K562 (cell line): ENCODE measurements around the gene RPS6KA2. TPM values are rescaled to one million over a fixed set of nuclear protein-coding genes. Genes with fewer than 3 reads are reported as not detected.

Source experiments
- ATAC-seq: fragments of 200-7000 bp; cut with Tn5 transposase; 3 replicates; pipeline ENCODE4 v1.9.1; 2020; ENCODE audit warnings: moderate library complexity
- BruUV-seq: library from RNA; stranded (reverse); fragments of 400-500 nt; replicated peaks from 2 replicates; lab custom pipeline; 2021; lab: Mats Ljungman, UMichigan
- CTCF ChIA-PET: fragments of 300-600 bp; formaldehyde crosslinking; extraction: SDS; loops from one replicate; lab custom pipeline; 2021; ENCODE audit warnings: low intra/inter-chr PET ratio; lab: Yijun Ruan, JAX
- POLR2A ChIA-PET: fragments of 300-600, 350-650 bp; sonication (Branson Sonifier 250); formaldehyde crosslinking; extraction: SDS; loops from one replicate; lab custom pipeline; 2021; ENCODE audit warnings: antibody characterized with exemption, inconsistent platforms; lab: Yijun Ruan, JAX
- DNase-seq, 4 experiments: peaks; one replicate each; pipeline versions ENCODE4 v3.0.0 to v3.0.0-alpha.2; 2011 to 2018; ENCODE audit warnings: low spot score in 3 of 4, mixed read lengths in 3 of 4; ENCODE audit errors: extremely low read depth in 1 of 4
- FAIRE-seq: peaks from 2 replicates; lab custom pipeline; 2011; peaks lifted over from hg19 to GRCh38; lab: Jason Lieb, UNC
- H2AFZ ChIP-seq: 2 replicates; pipeline ENCODE4 v1.6.0; 2011; ENCODE audit warnings: low read depth, low read length, control low read depth, inconsistent platforms
- H3K27ac ChIP-seq: fragments of 200-600 bp; 3 replicates; pipeline ENCODE4 v1.8.0; 2011; ENCODE audit warnings: low read depth, mild to moderate bottlenecking, control low read depth, inconsistent platforms, low read length, moderate library complexity, mixed read lengths; ENCODE audit errors: extremely low read depth
- H3K27me3 ChIP-seq, 2 experiments: fragments of 300-600 bp in 1 of 2; 2 replicates in 1 of 2; 3 replicates in 1 of 2; pipeline versions ENCODE4 v1.6.0 to v1.8.0; 2011; ENCODE audit warnings: inconsistent platforms in 2 of 2, low read length in 2 of 2, mild to moderate bottlenecking in 1 of 2, mixed read lengths in 1 of 2, moderate library complexity in 1 of 2; ENCODE audit not compliant: control insufficient read depth in 2 of 2, insufficient read depth in 2 of 2
- H3K36me3 ChIP-seq: fragments of 300-600 bp; 3 replicates; pipeline ENCODE4 v1.8.0; 2011; ENCODE audit warnings: mild to moderate bottlenecking, low read length, inconsistent platforms; ENCODE audit not compliant: control insufficient read depth, insufficient read depth
- H3K4me1 ChIP-seq, 2 experiments: fragments of 200-600 bp in 1 of 2; replicated peaks in 1 of 2; 2 replicates in 1 of 2; 3 replicates in 1 of 2; pipeline versions ENCODE4 v1.5.1 to v1.8.0; 2011; ENCODE audit warnings: inconsistent platforms in 2 of 2, low read length in 2 of 2, mild to moderate bottlenecking in 1 of 2, mixed read lengths in 1 of 2, moderate library complexity in 1 of 2; ENCODE audit not compliant: control insufficient read depth in 2 of 2, insufficient read depth in 2 of 2
- H3K4me2 ChIP-seq: 2 replicates; pipeline ENCODE4 v1.6.1; 2011; ENCODE audit warnings: low read length, control low read depth, inconsistent platforms, mixed read lengths; ENCODE audit not compliant: insufficient read depth
- H3K4me3 ChIP-seq: fragments of 200-600 bp; sonication (generic), shearing (Covaris generic); 2 replicates; pipeline ENCODE4 v1.5.1; 2016; ENCODE audit warnings: control low read depth, inconsistent platforms
- H3K79me2 ChIP-seq: fragments of 200-600 bp; 3 replicates; pipeline ENCODE4 v1.8.0; 2011; ENCODE audit warnings: low read length, inconsistent platforms; ENCODE audit not compliant: control insufficient read depth, insufficient read depth
- H3K9ac ChIP-seq, 2 experiments: 2 replicates each; pipeline versions ENCODE4 v1.6.0 to v1.6.1; 2011; ENCODE audit warnings: low read depth in 2 of 2, low read length in 2 of 2, control low read depth in 1 of 2, inconsistent platforms in 1 of 2, mild to moderate bottlenecking in 1 of 2, mixed read lengths in 1 of 2; ENCODE audit not compliant: insufficient read depth in 1 of 2
- H3K9me1 ChIP-seq: one replicate; pipeline ENCODE4 v1.6.0; 2011; ENCODE audit warnings: inconsistent platforms, mild to moderate bottlenecking, low read length, moderate library complexity; ENCODE audit not compliant: control insufficient read depth, insufficient read depth
- H3K9me3 ChIP-seq: replicated peaks from 2 replicates; pipeline ENCODE4 v1.5.1; 2011; ENCODE audit warnings: low read depth, low read length, inconsistent platforms; ENCODE audit not compliant: control insufficient read depth, insufficient read depth
- H4K20me1 ChIP-seq: replicated peaks from 2 replicates; pipeline ENCODE4 v1.6.1; 2011; ENCODE audit warnings: low read length, inconsistent platforms, mixed read lengths; ENCODE audit not compliant: control insufficient read depth, insufficient read depth
- HDAC6 ChIP-seq: IDR thresholded peaks from 2 replicates; pipeline ENCODE4 v1.6.1; 2012; ENCODE audit warnings: low read depth, mild to moderate bottlenecking, control low read depth, inconsistent platforms, low read length, moderate library complexity
- POLR3G ChIP-seq: IDR thresholded peaks from 2 replicates; pipeline ENCODE4 v1.6.1; 2011; ENCODE audit not compliant: insufficient read length, insufficient replicate concordance; ENCODE audit errors: extremely low read depth
- RFX1 ChIP-seq: fragments of 450-650 bp; IDR thresholded peaks from 2 replicates; pipeline ENCODE4 v1.6.1; 2016; ENCODE audit warnings: mild to moderate bottlenecking, moderate library complexity
- TRIM25 ChIP-seq: fragments of 450-650 bp; IDR thresholded peaks from 2 replicates; pipeline ENCODE4 v1.7.0; 2016; ENCODE audit warnings: borderline replicate concordance
- TSHZ1 ChIP-seq: fragments of 250-450 bp; sonication (Bioruptor Pico); IDR thresholded peaks from 2 replicates; pipeline ENCODE4 v1.4.0; 2020; ENCODE audit warnings: mild to moderate bottlenecking, moderate library complexity
- ZBTB1 ChIP-seq: sonication (generic); formaldehyde crosslinking; IDR thresholded peaks from 2 replicates; pipeline ENCODE4 v1.8.1; 2023; ENCODE audit warnings: missing genetic modification reagents, low read depth, mild to moderate bottlenecking, borderline replicate concordance
- WGBS: fragments of 100-300 bp; shearing (Covaris generic); methylation state at CpG from one replicate; pipeline ENCODE4 v1.1.6; 2016; ENCODE audit warnings: low coverage, mixed read lengths; ENCODE audit not compliant: insufficient coverage; ENCODE audit errors: missing lambda C conversion rate; 5-methylcytosine and 5-hydroxymethylcytosine counted together
- in situ Hi-C: fragments of 300-500 bp; cut with MboI; formaldehyde crosslinking; loops from 4 replicates; pipeline ENCODE4 v1.15.0; 2018; ENCODE audit warnings: inconsistent platforms, mixed read lengths
- intact Hi-C: fragments of 100-400 bp; cut with micrococcal nuclease; formaldehyde crosslinking; loops from 2 replicates; pipeline ENCODE4 v1.14.2; 2022
- polyA plus RNA-seq, 8 experiments: library from polyadenylated mRNA; depleted of rRNA in 4 of 8; stranded (reverse) in 5 of 8; unstranded in 3 of 8; fragments of >200 nt; fragmentation: Nextera tagmentation in 2 of 8; fragmentation: Illumina TruSeq in 1 of 8; extraction: Ambion mirVana in 2 of 8; extraction: Trizol in 1 of 8; gene quantifications; 2 replicates each; pipeline versions ENCODE4 v1.2.1 to v1.2.3, GENCODE V29; 2011 to 2014; ENCODE audit warnings: inconsistent platforms in 1 of 8, missing spikeins in 1 of 8
- total RNA-seq, 7 experiments: library from RNA; depleted of rRNA in 6 of 7; stranded (reverse); fragments of >200 nt in 6 of 7; fragmentation: Illumina TruSeq in 2 of 7; extraction: Trizol in 2 of 7; gene quantifications; 2 replicates each; pipeline versions ENCODE4 v1.2.1 to v1.2.3, GENCODE V29; 2011 to 2021; ENCODE audit warnings: low replicate concordance in 1 of 7

Gene RPS6KA2
- total and polyA plus RNA-seq, 9 of the 15 experiments (the other 6 are each of a cell fraction or from before 2014, with no cell fraction given): 0.29 to 1.00 (median 0.53) TPM

GRCh38 chr6:166623318-166623717 lies 3.7 kb downstream of the RPS6KA2 start (continued):
- TF ChIP-seq TSHZ1 (CRISPR knock-in tag) (no peak), ZBTB1 (no peak), HDAC6 (no peak)

- intact Hi-C loops (no loop called here), in situ Hi-C loops (no loop called here)
- under 1% methylated on average over 6 of the region's 6 CpGs for WGBS
- H3K79me2 ChIP-seq: no peaks in the 10 kb centered on the region
- no peak overlapping the region for H3K9ac ChIP-seq
- TF ChIP-seq RFX1 (no peak), TRIM25 (no peak), POLR3G (no peak)
- ChIA-PET POLR2A (no interaction called here), CTCF (no interaction called here)
- no peak overlapping the region for H3K4me3 ChIP-seq
- no peaks in the 10 kb centered on the region for H4K20me1 ChIP-seq
- no peak overlapping the region for H3K27ac ChIP-seq
- no peaks in the 10 kb centered on the region for H3K9me1 ChIP-seq
- no peaks in the 10 kb centered on the region for H3K9me3 ChIP-seq
- no peaks in the 10 kb centered on the region for H3K36me3 ChIP-seq
- H3K27me3 ChIP-seq: peaks cover 29 to 48% of the 10 kb centered on the region in 2 experiments
- no TSS peak for BruUV-seq
- no peak for ATAC-seq
- H3K4me2 ChIP-seq: no peak overlapping the region
- DNase-seq: no peak
- H2AFZ ChIP-seq: no peak overlapping the region
- FAIRE-seq: no peak
- no peaks in the 10 kb centered on the region for H3K4me1 ChIP-seq
Observed at GRCh38 chr6:166621114-166621540, 5.9 kb downstream of the RPS6KA2 start.
